Mesenchymal stem cell (in vitro differentiated cells and primary cell): ENCODE data around the gene CYP11A1.
A peak's percentile ranks its signal among the peaks of the same experiment; 100 is the strongest.

Source experiments
- DNase-seq: peaks from one replicate; pipeline ENCODE4 v3.0.0-alpha.2; 2013
- H2AFZ ChIP-seq: one replicate; pipeline ENCODE4 v1.6.1; 2013; ENCODE audit warnings: low read depth, mild to moderate bottlenecking, control low read depth, inconsistent platforms, low read length, moderate library complexity
- H2AK5ac ChIP-seq: 2 replicates; pipeline ENCODE4 v1.6.1; 2013; ENCODE audit warnings: low read length, moderate library complexity, mild to moderate bottlenecking, inconsistent platforms; ENCODE audit not compliant: severe bottlenecking
- H2BK120ac ChIP-seq: one replicate; pipeline ENCODE4 v1.6.1; 2013; ENCODE audit warnings: low read depth, mild to moderate bottlenecking, inconsistent platforms, low read length, moderate library complexity
- H2BK12ac ChIP-seq, 2 experiments: one replicate each; pipeline ENCODE4 v1.6.1; 2013; ENCODE audit warnings: inconsistent platforms in 2 of 2, low read length in 2 of 2, mild to moderate bottlenecking in 2 of 2, moderate library complexity in 2 of 2, control low read depth in 1 of 2
- H2BK15ac ChIP-seq: one replicate; pipeline ENCODE4 v1.6.1; 2013; ENCODE audit warnings: mild to moderate bottlenecking, low read depth, inconsistent platforms; ENCODE audit not compliant: poor library complexity, severe bottlenecking
- H2BK5ac ChIP-seq: 2 replicates; pipeline ENCODE4 v1.6.1; 2013; ENCODE audit warnings: low read depth, mild to moderate bottlenecking, low read length, control low read depth, inconsistent platforms; ENCODE audit not compliant: poor library complexity, severe bottlenecking
- H3K14ac ChIP-seq, 2 experiments: one replicate each; pipeline ENCODE4 v1.6.1; 2013; ENCODE audit warnings: inconsistent platforms in 2 of 2, low read length in 2 of 2, control low read depth in 1 of 2, mild to moderate bottlenecking in 1 of 2, moderate library complexity in 1 of 2
- H3K18ac ChIP-seq, 2 experiments: one replicate each; pipeline ENCODE4 v1.6.1; 2013; ENCODE audit warnings: inconsistent platforms in 2 of 2, low read length in 2 of 2, control low read depth in 1 of 2, low read depth in 1 of 2, mild to moderate bottlenecking in 1 of 2
- H3K23ac ChIP-seq, 2 experiments: one replicate each; pipeline ENCODE4 v1.6.1; 2013; ENCODE audit warnings: inconsistent platforms in 2 of 2, low read length in 2 of 2, mild to moderate bottlenecking in 2 of 2, moderate library complexity in 2 of 2, control low read depth in 1 of 2
- H3K27ac ChIP-seq: 2 replicates; pipeline ENCODE4 v1.5.1; 2013; ENCODE audit warnings: mild to moderate bottlenecking, moderate library complexity, low read length, control low read depth, inconsistent platforms; ENCODE audit not compliant: poor library complexity, severe bottlenecking
- H3K27me3 ChIP-seq, 2 experiments: 2 replicates each; pipeline versions ENCODE4 v1.6.1 to v1.7.0; 2013; ENCODE audit warnings: low read length in 2 of 2, mild to moderate bottlenecking in 2 of 2, moderate library complexity in 2 of 2, control low read depth in 1 of 2, inconsistent platforms in 1 of 2; ENCODE audit not compliant: control insufficient read depth in 1 of 2, insufficient read depth in 1 of 2
- H3K36me3 ChIP-seq, 2 experiments: 2 replicates each; pipeline versions ENCODE4 v1.6.1 to v1.7.0; 2013; ENCODE audit warnings: low read length in 2 of 2, control low read depth in 1 of 2, inconsistent platforms in 1 of 2, low read depth in 1 of 2, mild to moderate bottlenecking in 1 of 2; ENCODE audit not compliant: insufficient read depth in 2 of 2, control insufficient read depth in 1 of 2
- H3K4ac ChIP-seq, 2 experiments: one replicate each; pipeline ENCODE4 v1.6.1; 2013; ENCODE audit warnings: inconsistent platforms in 2 of 2, low read length in 2 of 2, mild to moderate bottlenecking in 2 of 2, moderate library complexity in 2 of 2, control low read depth in 1 of 2, low read depth in 1 of 2
- H3K4me1 ChIP-seq: 2 replicates; pipeline ENCODE4 v1.6.1; 2013; ENCODE audit warnings: low read depth, low read length, control low read depth; ENCODE audit not compliant: control insufficient read depth, insufficient read depth
- H3K4me2 ChIP-seq: 2 replicates; pipeline ENCODE4 v1.6.1; 2013; ENCODE audit warnings: low read length, mild to moderate bottlenecking, inconsistent platforms; ENCODE audit not compliant: poor library complexity, severe bottlenecking
- H3K4me3 ChIP-seq, 2 experiments: 2 replicates each; pipeline versions ENCODE4 v1.5.1 to v1.7.0; 2013; ENCODE audit warnings: low read length in 2 of 2, mild to moderate bottlenecking in 2 of 2, control low read depth in 1 of 2, low read depth in 1 of 2; ENCODE audit not compliant: insufficient read depth in 1 of 2
- H3K79me1 ChIP-seq: replicated peaks from 2 replicates; pipeline ENCODE4 v1.6.1; 2013; ENCODE audit warnings: mild to moderate bottlenecking, control low read depth, low read length, inconsistent platforms; ENCODE audit not compliant: poor library complexity, severe bottlenecking
- H3K9ac ChIP-seq: 2 replicates; pipeline ENCODE4 v1.7.0; 2013; ENCODE audit warnings: mild to moderate bottlenecking, low read length, moderate library complexity
- H3K9me3 ChIP-seq: 2 replicates; pipeline ENCODE4 v1.7.0; 2013; ENCODE audit warnings: mild to moderate bottlenecking, low read length; ENCODE audit not compliant: control insufficient read depth
- H4K8ac ChIP-seq: one replicate; pipeline ENCODE4 v1.6.1; 2013; ENCODE audit warnings: inconsistent platforms, mild to moderate bottlenecking, low read length, moderate library complexity
- H4K91ac ChIP-seq: one replicate; pipeline ENCODE4 v1.6.1; 2013; ENCODE audit warnings: mild to moderate bottlenecking, low read length, inconsistent platforms
- WGBS: methylation state at CpG from one replicate; pipeline ENCODE4 v1.1.7; 2013; ENCODE audit warnings: mixed read lengths; 5-methylcytosine and 5-hydroxymethylcytosine counted together

CYP11A1 gene

DNA sequence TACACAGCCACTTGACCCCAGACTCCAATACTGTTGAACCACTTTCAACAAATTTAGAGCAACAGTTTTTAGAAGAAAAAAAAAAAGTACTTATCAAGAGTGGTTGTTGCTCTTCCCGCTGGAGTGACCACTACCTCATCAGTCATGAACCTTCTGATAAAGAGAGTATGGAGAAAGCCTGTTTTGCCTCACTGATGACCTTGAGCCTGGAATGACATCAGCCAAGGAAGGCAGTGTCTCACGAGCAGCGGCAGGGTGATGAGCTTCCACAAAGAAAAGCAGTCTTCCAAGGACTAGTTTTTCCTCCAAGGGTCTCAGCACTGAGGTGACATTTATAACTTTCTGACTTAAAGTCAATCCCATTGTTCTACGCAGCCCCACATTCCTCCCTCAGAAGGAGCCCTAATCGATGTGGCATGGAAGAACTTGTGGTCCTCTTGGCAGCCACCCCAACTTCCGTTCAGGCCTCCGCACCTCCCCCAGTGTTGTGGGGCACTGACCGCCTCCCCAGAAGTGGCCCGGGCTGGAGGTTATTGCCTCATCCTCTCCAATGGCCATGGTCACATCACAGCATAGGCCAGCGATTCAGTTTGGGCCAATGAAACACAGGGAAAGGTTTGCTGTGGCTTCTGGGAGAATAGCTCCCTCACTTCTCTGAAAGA lies 1.8 kb upstream of the CYP11A1 start:
- H3K79me1 ChIP-seq = no peaks in the 10 kb centered on the region
- 68% methylated on average over 10 of the region's 10 CpGs for WGBS
- no peak overlapping the region for H3K4me2 ChIP-seq

DNA sequence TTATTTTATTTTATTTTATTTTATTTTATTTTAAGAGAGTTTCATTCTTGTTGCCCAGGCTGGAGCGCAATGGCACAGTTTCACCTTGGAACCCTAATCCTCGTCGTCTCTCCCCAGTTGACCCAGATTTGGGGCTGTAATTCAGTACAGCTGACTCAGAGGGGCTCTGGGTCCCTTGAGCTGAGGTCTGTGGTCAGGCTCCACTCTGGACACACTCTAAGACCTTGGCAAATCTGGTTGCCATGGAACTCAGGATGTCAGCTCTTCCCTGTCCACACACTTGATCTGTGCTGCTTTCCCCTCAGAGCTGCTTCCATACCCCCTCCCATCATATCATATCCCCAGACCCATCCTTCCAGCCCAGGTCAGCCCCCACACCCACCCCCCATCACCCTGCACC lies 675 bp upstream of the CYP11A1 start:
- Histone ChIP-seq H2BK15ac (no peak overlapping the region), H3K27me3 (peaks cover 0 to 49% of the 10 kb centered on the region in 2 experiments), H4K8ac (no peak overlapping the region), H3K79me1 (no peaks in the 10 kb centered on the region), H3K14ac (no peak overlapping the region), H2AK5ac (no peak overlapping the region), H3K18ac (no peak overlapping the region), H3K9ac (no peak overlapping the region), H3K4me3 (no peak overlapping the region), H2BK12ac (no peak overlapping the region), H2BK120ac (no peak overlapping the region), H3K9me3 (no peaks in the 10 kb centered on the region), H4K91ac (no peak overlapping the region), H2BK5ac (no peak overlapping the region), H3K4ac (no peak overlapping the region), H3K4me2 (no peak overlapping the region), H3K4me1 (peaks cover 12% of the 10 kb centered on the region), H3K23ac (no peak overlapping the region), H2AFZ (no peak overlapping the region), H3K27ac (no peak overlapping the region), H3K36me3 (no peaks in the 10 kb centered on the region)
- WGBS = 92% methylated on average over 3 of the region's 3 CpGs
- DNase-seq = no peak

More for the DNA sequence above, 1.8 kb upstream of the CYP11A1 start:
- Histone ChIP-seq H3K36me3 (no peaks in the 10 kb centered on the region), H2BK5ac (no peak overlapping the region), H3K27me3 (peaks cover 0 to 50% of the 10 kb centered on the region in 2 experiments), H3K9me3 (no peaks in the 10 kb centered on the region), H3K23ac (no peak overlapping the region), H3K4me1 (peaks cover 16% of the 10 kb centered on the region), H4K91ac (no peak overlapping the region), H3K27ac (no peak overlapping the region), H2BK120ac (no peak overlapping the region), H2AK5ac (no peak overlapping the region), H3K18ac (no peak overlapping the region), H3K4me3 (no peak overlapping the region), H2AFZ (no peak overlapping the region), H4K8ac (no peak overlapping the region), H2BK12ac (no peak overlapping the region), H2BK15ac (no peak overlapping the region), H3K14ac (no peak overlapping the region), H3K9ac (no peak overlapping the region), H3K4ac (no peak overlapping the region)
- DNase-seq = no peak

DNA sequence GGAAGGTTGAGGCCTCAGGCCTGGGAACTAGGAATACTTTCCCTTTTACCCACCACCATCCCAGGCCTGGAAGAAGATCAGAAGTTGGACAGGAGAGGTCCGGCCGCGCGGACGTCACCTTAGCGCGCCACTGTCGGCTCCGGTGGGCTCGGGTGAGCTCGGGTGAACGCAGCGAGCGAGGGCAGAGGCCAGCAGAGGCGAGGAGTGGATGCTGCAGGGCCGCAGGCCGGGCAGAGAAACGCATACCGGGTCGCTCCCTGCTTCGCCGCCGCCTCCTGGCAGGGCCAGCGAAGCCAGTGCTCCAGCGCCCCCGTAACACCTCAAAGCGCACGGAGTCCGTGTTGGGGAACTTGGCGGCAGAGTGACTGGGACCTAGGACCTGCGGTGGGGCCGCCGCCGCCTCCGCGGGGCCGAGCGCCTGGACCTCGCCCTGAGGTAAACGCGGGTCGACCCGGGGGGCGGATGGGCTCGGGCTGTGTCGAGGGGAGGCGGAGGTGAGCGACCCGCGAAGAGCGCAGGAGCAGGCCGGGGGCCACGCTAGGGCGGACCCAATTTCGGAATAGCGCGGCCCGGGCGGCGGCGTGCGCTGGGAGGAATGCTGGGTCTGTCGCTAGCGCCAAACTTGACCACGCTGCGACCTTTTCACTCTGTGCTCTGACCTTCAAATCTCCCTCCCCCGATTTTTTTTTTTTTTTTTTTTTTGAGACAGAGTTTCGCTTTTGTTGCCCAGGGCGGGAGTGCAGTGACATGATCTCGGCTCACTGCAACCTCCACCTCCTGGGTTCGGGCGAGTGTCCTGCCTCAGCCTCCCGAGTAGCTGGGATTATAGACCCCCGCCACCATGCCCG lies 1.6 kb downstream of the CYP11A1 start:
- 12% methylated on average over 39 of the region's 75 CpGs for whole genome bisulfite sequencing
- H3K4me2 ChIP-seq = peak overlapping the region; percentile 90

DNA sequence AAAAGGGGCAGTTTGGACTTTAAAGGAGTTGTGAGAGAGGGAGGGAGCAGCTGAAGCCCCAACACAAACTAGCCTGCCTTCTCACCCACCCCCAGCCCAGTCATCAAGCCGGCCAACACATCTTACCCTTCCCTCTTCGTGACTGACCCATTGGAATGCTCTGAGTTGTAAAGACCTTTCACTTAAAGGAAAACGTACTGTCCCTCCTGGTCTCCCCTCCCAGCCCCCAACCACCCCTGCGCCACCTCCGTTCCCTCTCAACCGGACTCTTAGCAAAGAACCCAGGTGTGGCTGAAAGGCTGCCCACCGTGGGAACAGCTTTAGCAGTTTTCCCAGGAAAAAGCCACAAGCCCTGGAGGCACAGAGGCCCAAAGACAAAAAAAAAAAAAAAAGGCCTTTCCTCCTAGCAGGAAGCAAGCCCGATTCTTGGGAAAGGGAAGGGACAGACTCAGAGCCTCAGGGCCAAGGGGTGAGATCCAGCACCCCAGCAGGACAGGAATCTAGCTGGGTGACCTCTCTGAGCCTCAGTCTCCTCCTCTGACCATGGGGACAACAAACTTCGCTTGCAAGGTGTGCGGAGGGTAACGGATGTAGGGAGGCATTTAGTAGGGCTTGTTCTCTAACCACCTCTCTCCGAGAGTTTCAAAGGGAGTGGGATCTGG lies 2.4 kb downstream of the CYP11A1 start:
- H2BK12ac ChIP-seq = no peak overlapping the region
- WGBS = 48% methylated on average over 11 of the region's 12 CpGs
- H3K4ac ChIP-seq = no peak overlapping the region
- no peak overlapping the region for H3K27ac ChIP-seq
- no peak overlapping the region for H3K18ac ChIP-seq
- DNase-seq = no peak
- H4K91ac ChIP-seq = no peak overlapping the region
- peak overlapping the region in 1 of 2 experiments; percentile 26 for H3K14ac ChIP-seq
- peaks cover 12% of the 10 kb centered on the region for H3K4me1 ChIP-seq
- peak overlapping the region in 1 of 2 experiments; percentile 85 for H3K4me3 ChIP-seq
- H2BK5ac ChIP-seq = no peak overlapping the region
- peak overlapping the region; percentile 92 for H3K9ac ChIP-seq
- H3K23ac ChIP-seq = no peak overlapping the region
- no peaks in the 10 kb centered on the region for H3K36me3 ChIP-seq
- peak overlapping the region; percentile 59 for H4K8ac ChIP-seq
- H3K9me3 ChIP-seq = no peaks in the 10 kb centered on the region
- no peak overlapping the region for H2AK5ac ChIP-seq
- no peak overlapping the region for H2BK120ac ChIP-seq
- H3K4me2 ChIP-seq = peak overlapping the region; percentile 90
- no peak overlapping the region for H2AFZ ChIP-seq
- H3K27me3 ChIP-seq = peaks cover 0 to 23% of the 10 kb centered on the region in 2 experiments
- H2BK15ac ChIP-seq = no peak overlapping the region
- H3K79me1 ChIP-seq = no peaks in the 10 kb centered on the region

More for the DNA sequence above, 1.6 kb downstream of the CYP11A1 start:
- Histone ChIP-seq H3K4me3 (peak overlapping the region; percentile 62 to 85), H3K4ac (peak overlapping the region; percentile 62 to 77), H3K14ac (peak overlapping the region; percentile 40 to 70), H3K79me1 (no peaks in the 10 kb centered on the region), H2BK15ac (no peak overlapping the region), H3K23ac (peak overlapping the region in 1 of 2 experiments; percentile 74), H2BK120ac (no peak overlapping the region), H3K9ac (peak overlapping the region; percentile 92), H2AK5ac (no peak overlapping the region), H2BK5ac (no peak overlapping the region), H3K27me3 (peaks cover 0 to 30% of the 10 kb centered on the region in 2 experiments), H3K9me3 (no peaks in the 10 kb centered on the region), H3K36me3 (no peaks in the 10 kb centered on the region), H2AFZ (peak overlapping the region; percentile 94), H3K18ac (peak overlapping the region; percentile 58 to 75), H3K4me1 (peaks cover 12% of the 10 kb centered on the region), H2BK12ac (peak overlapping the region in 1 of 2 experiments; percentile 23), H4K91ac (peak overlapping the region; percentile 53), H3K27ac (no peak overlapping the region), H4K8ac (peak overlapping the region; percentile 70)
- peak; percentile 61 for DNase-seq
